ENCODE results near the gene STX2. TPM values are rescaled to one million over a fixed set of nuclear protein-coding genes. Genes with fewer than 3 reads are reported as not detected.
"Not testable (repeated sequence)": the region's sequence is repeated elsewhere in the genome, so short reads cannot be mapped to it uniquely, and the experiment has no call there.

The STX2 gene
- total and polyA plus RNA-seq, 4 donors: 11.9 to 28.4 (median 20.9) TPM

- peak; percentile 26 to 41 (median 40) for DNase-seq
- H3K4me3 ChIP-seq: no peak overlapping the region
- H3K36me3 ChIP-seq (ENCODE audit: control insufficient read depth in 4 of 4, insufficient read depth in 4 of 4, low read length in 4 of 4): no peaks in the 10 kb centered on the region
- H3K9ac ChIP-seq (ENCODE audit: insufficient read depth in 1 of 2, low read length in 2 of 2): no peak overlapping the region
- H3K27me3 ChIP-seq (ENCODE audit: control insufficient read depth in 3 of 3, insufficient read depth in 3 of 3, low read length in 2 of 3): peaks cover 0 to 10% (median 0%) of the 10 kb centered on the region in 3 donors
- H3K9me3 ChIP-seq (ENCODE audit: control insufficient read depth in 4 of 4, insufficient read depth in 3 of 4, low read length in 3 of 4): peaks cover 0 to 7% (median 1%) of the 10 kb centered on the region in 4 donors
- H3K4me1 ChIP-seq (ENCODE audit: control insufficient read depth in 5 of 5, insufficient read depth in 5 of 5, low read length in 5 of 5): no peaks in the 10 kb centered on the region
- no peak for ATAC-seq (ENCODE audit: insufficient read depth, low FRiP score)
- 22 to 28% methylated on average over 28 to 29 of the region's 29 CpGs for WGBS, 2 donors
- no peak overlapping the region for H3K27ac ChIP-seq (ENCODE audit: low read depth in 1 of 2, low read length in 1 of 2)
- peak; percentile 34 for TF ChIP-seq CTCF (IDR thresholded peaks at IDR 0.05; ENCODE audit: control extremely low read depth, extremely low read depth)
These were observed 77.3 kb downstream of the STX2 start for GRCh38 chr12:130761537-130762318.

- WGBS, 2 donors: 91 to 92% methylated on average over 3 of the region's 3 CpGs
These were observed 84.7 kb downstream of the STX2 start for GRCh38 chr12:130754234-130754901.

GRCh38 chr12:130752692-130753230 is 86.3 kb downstream of the STX2 start:
- H3K9ac ChIP-seq (ENCODE audit: insufficient read depth in 1 of 2, low read length in 2 of 2): no peak overlapping the region
- H3K9me3 ChIP-seq (ENCODE audit: control insufficient read depth in 4 of 4, insufficient read depth in 3 of 4, low read length in 3 of 4): peaks cover 0 to 6% (median 0%) of the 10 kb centered on the region in 4 donors
- no peak overlapping the region for H3K27ac ChIP-seq (ENCODE audit: low read depth in 1 of 2, low read length in 1 of 2)
- TF ChIP-seq CTCF (IDR thresholded peaks at IDR 0.05; ENCODE audit: control extremely low read depth, extremely low read depth): no peak
- no peak overlapping the region for H3K4me3 ChIP-seq
- H3K36me3 ChIP-seq (ENCODE audit: control insufficient read depth in 4 of 4, insufficient read depth in 4 of 4, low read length in 4 of 4): no peaks in the 10 kb centered on the region
- no peaks in the 10 kb centered on the region for H3K27me3 ChIP-seq (ENCODE audit: control insufficient read depth in 3 of 3, insufficient read depth in 3 of 3, low read length in 2 of 3)
- WGBS, 2 donors: 57 to 75% methylated on average over 20 of the region's 20 CpGs
- H3K4me1 ChIP-seq (ENCODE audit: control insufficient read depth in 5 of 5, insufficient read depth in 5 of 5, low read length in 5 of 5): peaks cover 0 to 3% (median 0%) of the 10 kb centered on the region in 5 donors
- DNase-seq (no peak), ATAC-seq (ENCODE audit: insufficient read depth, low FRiP score) (no peak)

More at GRCh38 chr12:130754234-130754901, 84.7 kb downstream of the STX2 start:
- no peaks in the 10 kb centered on the region for H3K36me3 ChIP-seq (ENCODE audit: control insufficient read depth in 4 of 4, insufficient read depth in 4 of 4, low read length in 4 of 4)
- H3K4me3 ChIP-seq: no peak overlapping the region
- no peak for TF ChIP-seq CTCF (IDR thresholded peaks at IDR 0.05; ENCODE audit: control extremely low read depth, extremely low read depth)
- H3K27me3 ChIP-seq (ENCODE audit: control insufficient read depth in 3 of 3, insufficient read depth in 3 of 3, low read length in 2 of 3): no peaks in the 10 kb centered on the region
- no peak overlapping the region for H3K9ac ChIP-seq (ENCODE audit: insufficient read depth in 1 of 2, low read length in 2 of 2)
- no peaks in the 10 kb centered on the region for H3K4me1 ChIP-seq (ENCODE audit: control insufficient read depth in 5 of 5, insufficient read depth in 5 of 5, low read length in 5 of 5)
- no peak overlapping the region for H3K27ac ChIP-seq (ENCODE audit: low read depth in 1 of 2, low read length in 1 of 2)
- no peak for ATAC-seq (ENCODE audit: insufficient read depth, low FRiP score)
- H3K9me3 ChIP-seq (ENCODE audit: control insufficient read depth in 4 of 4, insufficient read depth in 3 of 4, low read length in 3 of 4): peaks cover 0 to 6% (median 0%) of the 10 kb centered on the region in 4 donors
- no peak for DNase-seq

- not testable (repeated sequence) for H3K27ac ChIP-seq (ENCODE audit: low read depth in 1 of 2, low read length in 1 of 2); H3K27me3 ChIP-seq (ENCODE audit: control insufficient read depth in 3 of 3, insufficient read depth in 3 of 3, low read length in 2 of 3); H3K9me3 ChIP-seq (ENCODE audit: control insufficient read depth in 4 of 4, insufficient read depth in 3 of 4, low read length in 3 of 4); DNase-seq; H3K9ac ChIP-seq (ENCODE audit: insufficient read depth in 1 of 2, low read length in 2 of 2); H3K4me1 ChIP-seq (ENCODE audit: control insufficient read depth in 5 of 5, insufficient read depth in 5 of 5, low read length in 5 of 5); H3K36me3 ChIP-seq (ENCODE audit: control insufficient read depth in 4 of 4, insufficient read depth in 4 of 4, low read length in 4 of 4); H3K4me3 ChIP-seq; ATAC-seq (ENCODE audit: insufficient read depth, low FRiP score)
- 86 to 93% methylated on average over 11 of the region's 11 CpGs for WGBS, 2 donors
These were observed 87.0 kb downstream of the STX2 start for GRCh38 chr12:130752037-130752436.
